Activated CD4-positive, CD25-positive, alpha-beta regulatory T cell treated with anti-CD3 and anti-CD28 coated beads, Interleukin-2, amount 50 U/mL, for 72 hours (primary cell): Measurements from ENCODE around the gene CAPN2.

Source experiments
- DNase-seq: peaks from one replicate; pipeline ENCODE4 v3.0.0; 2021

Gene CAPN2

DNA sequence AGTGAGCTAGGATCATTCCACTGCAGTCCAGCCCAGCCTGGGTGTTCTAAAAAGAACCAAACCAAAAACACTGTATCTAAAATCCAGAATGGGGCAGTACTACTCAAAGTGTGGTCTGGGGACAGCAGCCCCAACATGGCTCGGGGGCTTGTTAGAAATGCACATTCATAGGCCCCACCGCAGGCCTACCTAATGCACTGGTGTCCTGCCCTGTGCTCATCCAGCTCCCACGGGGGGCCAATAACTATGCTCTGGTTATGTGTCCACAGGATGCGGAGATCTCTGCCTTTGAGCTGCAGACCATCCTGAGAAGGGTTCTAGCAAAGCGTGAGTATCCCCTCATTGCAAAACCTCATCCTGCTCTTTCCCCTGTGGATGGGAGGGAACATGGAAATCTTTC is 51.5 kb downstream of the CAPN2 start:
- DNase-seq: no peak

DNA sequence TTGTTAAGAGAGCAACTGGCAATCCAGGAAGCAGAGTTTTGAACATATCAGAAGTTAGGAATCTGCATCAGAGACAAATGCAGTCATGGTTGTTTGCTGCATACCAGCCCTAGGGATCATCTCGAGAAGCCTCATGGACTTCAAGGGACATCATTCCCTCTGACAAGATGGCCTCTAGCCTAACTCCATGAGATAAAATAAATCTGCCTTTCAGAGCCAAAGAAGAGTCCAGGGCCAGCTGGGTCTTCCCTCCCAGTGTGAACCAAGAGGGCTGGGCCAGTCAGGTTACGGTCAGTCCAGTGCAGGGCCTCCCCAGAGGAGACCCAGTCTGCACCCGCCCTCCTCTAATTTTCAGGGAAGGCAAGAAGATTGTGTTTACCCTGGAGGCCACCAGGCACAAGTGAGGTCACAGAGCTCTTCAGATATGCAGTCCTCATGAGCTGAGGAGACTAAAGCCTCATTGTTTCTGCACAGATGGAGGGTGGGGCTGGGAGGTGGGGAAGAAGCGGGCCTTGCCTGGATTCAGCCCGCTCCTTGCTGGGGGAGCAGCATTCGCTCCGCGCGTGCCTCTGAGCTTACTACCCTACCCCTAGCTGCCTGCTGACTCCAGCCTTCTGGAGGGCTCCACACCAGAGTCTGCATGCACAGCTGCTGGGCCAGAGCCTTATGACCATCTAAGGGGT is 52.8 kb downstream of the CAPN2 start:
- no peak for DNase-seq

DNA sequence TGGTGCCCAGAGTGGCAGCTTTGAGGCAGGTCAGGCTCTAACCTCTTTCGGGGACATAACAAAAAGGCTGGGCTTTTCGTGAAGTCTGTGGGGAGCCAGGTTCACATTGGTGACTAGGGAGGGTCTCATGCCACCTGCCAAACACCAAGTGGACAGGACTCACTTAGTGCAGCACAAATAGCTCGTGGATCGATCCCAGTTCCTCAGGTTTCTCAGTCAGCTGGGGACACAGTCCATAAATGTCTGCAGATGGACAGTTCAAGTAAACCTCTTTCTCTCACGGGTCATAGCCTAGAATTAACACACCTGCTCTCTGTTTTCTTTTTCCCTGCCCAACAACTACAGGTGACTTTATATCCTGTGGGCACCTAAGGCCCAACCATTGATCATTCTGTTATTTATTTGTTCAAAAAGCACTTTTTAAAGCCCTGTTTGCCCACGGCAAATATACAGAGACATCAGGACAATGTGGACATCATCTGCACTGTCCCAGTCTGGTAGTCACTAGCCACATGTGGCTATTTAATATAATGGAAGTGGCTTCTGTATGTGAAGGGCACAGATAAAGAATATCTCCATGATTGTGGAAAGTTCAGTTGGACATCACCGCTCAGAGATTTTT is 53.5 kb downstream of the CAPN2 start:
- DNase-seq: no peak

DNA sequence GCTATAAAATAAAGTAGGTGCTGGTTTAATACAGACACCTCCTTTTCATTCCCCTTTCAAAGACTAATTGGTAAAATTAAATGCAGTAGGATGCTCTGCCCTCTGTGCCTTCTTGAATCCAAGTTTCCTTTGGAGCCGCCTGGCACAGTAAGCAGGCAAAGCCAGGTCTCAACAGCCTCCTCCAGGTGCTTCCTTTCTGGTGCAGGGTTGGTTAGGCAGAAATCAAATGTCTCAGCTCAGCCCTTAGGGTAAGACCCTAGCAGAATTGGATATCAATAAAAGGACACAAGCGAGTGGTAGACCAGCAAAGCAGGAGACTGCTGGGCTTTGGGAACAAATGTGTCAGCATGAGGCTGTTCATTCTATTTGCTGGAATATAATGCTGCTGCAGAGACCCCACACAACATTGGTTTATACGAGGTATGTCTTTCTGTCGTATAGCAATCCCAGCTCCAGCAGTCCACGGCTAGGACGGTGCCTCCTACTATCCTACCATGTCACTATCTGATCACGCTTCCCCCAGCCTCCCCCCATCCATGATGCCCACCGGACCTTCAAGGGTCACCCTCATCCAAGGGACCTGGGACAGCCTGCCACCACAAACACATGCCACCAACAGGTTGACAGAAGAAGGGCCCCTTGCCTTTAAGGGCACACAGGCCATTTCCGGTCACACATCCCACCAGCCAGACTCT is 58.4 kb downstream of the CAPN2 start:
- DNase-seq: no peak

DNA sequence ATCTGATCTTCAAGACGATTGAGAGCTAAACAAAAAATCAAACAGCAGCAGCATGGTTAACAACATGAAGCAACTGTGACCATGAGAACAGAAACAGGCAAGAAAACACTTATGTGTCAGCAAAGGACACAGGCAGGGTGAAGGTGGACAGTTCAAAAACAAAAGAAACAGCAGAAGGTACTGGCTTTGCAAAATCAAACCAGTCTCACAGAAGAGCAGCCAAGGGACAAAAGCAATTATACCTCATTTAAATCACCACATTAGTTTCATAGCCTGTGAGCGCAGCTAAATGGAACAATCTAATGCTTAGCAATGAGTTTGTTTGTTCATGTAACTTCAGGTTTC is 59.1 kb downstream of the CAPN2 start:
- no peak for DNase-seq

DNA sequence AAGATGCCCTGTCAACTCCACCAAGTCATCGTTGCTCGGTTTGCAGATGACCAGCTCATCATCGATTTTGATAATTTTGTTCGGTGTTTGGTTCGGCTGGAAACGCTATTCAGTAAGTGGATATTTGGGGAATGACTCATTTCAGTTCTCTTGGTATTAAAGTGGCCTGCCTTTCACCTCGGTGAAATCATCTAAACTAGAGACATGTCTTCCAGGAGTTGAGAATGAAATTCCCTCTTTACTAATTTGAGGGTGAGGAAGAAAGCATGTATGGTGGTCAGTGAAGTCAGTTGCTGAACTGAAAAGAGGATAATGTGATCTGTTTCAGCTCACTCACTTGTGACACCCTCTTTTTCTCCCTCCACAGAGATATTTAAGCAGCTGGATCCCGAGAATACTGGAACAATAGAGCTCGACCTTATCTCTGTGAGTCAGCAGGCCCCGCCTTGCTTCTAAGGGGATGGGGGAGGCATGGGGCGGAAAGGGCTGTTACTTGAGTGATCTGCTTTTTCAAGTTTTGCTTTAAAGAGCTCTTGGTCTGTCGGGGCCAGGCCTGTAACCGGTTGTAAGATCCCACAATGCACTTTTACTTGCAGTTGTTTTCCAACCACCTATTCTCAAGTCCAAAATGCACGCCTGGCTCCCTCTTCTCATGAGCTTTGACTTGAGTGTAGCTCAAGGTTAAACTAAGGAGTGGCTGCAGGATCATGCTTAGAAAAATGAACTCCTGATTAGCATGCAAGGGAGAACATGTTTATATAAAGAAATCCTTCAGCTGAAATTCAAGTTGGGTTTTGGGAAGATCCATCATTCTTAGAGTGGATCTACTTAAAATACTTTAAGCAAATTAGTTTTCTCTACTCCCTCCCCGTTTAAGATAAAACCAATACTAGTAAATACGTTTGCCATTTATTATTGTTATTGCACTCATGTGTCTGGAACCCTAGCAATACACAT is 59.8 kb downstream of the CAPN2 start:
- DNase-seq: no peak

DNA sequence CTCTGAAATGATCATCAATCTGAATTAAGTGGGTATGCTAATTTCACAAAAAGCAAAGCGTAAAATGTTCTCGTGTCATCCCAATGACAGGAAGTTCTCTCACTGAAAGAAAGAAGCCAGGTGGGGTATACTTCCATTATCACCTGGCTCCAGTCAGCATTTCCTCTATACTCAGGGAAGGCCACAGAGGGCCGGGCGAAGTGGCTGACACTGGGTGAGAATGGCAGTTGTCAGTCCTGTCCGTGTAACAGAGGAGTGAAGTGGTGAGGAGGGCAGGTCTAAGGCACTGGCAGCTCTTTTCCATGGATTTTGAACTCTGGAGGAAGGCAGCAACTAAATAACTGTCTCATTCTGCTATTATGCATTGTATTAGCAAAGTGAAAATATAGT is 60.4 kb downstream of the CAPN2 start:
- DNase-seq: no peak

DNA sequence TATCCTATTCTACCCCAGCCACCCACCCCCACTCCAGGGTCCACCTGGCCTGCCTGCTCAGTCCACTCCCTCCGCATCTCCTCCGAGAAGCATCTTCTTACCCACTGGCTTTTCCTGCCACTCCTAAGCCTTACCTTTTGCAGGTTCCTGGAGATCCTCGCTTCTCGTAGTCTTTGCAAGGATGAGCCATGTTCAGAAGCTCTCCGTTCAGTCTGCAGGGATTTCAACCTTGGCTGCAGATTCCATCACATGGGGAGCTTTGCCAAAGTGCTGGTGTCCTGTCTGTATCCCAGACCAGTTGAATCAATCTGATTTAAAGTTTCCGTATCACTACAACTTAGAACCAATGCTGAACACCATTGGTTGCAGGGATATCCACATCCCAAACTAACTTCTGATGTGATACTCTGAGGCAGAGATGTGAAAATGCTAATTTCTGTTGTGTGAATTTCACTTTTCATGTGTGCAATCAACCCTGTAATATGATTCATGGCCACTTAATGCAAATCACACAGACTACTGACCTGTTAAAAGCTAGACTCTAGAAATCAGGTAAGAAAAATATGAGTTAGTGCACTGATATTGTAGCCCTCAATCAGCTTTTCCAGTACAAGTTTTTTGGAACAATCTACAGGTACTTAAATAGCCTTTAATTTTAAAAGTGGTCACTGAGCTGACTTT is 61.9 kb downstream of the CAPN2 start:
- no peak for DNase-seq

DNA sequence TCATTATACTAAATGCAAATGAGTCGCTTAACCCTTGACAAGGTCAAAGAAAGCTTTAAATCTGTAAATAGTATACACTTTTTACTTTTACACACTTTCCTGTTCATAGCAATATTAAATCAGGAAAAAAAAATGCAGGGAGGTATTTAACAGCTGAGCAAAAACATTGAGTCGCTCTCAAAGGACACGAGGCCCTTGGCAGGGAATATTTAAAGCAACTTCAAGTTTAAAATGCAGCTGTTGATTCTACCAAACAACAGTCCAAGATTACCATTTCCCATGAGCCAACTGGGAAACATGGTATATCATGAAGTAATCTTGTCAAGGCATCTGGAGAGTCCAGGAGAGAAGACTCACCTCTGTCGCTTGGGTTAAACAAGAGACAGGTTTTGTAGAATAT is 62.7 kb downstream of the CAPN2 start:
- no peak for DNase-seq

DNA sequence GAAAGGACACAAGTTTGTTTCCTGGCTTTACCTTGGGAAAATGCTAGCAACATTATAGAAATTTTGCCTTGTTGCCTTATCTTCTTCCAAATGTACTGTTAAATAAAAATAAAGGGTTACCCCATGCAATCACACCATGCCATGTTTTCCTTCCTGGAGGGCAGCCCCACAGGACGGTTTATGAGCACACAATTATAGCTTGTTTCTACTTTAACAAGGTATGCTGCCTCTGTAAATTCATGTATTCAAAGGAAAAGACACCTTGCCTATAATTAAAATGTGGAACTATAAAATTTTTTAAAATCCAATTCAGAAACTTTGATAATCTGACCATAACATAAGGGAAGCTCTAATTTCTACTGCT is 63.4 kb downstream of the CAPN2 start:
- no peak for DNase-seq

DNA sequence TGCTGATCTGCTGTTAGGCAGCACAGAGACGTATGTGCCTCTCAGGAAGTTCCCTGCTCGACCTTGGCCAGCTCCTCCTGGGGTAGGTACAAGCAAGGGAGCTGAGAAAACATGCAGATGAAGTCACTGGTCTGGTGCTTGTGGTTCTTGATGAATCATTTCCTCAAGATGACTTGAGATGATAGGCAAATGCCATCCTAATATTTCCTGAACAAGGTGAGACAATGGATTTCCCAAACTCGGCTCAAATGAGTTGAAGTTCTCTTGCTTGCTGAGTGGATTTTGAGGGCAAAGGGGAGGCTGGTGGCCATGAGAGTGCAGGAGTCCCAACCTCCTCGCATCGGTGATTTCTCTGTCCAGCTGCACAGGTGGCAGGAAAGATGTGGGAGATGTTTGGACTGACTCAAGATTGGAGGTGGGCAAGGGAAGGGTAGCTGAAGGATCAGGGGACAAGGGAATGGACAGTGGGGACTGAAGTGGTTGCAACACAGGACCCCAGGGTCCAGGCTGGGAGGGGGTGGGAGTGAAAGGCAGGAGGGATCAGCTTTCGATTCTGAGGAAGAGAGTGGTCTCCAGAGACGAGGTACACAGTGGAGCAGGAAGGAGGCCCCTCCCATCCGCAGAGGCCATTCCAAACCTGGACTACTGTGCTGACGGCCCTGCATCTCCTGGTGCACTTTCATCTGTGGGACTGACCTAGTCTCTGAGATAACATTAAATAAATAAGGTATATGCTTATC is 63.9 kb downstream of the CAPN2 start:
- DNase-seq: no peak

DNA sequence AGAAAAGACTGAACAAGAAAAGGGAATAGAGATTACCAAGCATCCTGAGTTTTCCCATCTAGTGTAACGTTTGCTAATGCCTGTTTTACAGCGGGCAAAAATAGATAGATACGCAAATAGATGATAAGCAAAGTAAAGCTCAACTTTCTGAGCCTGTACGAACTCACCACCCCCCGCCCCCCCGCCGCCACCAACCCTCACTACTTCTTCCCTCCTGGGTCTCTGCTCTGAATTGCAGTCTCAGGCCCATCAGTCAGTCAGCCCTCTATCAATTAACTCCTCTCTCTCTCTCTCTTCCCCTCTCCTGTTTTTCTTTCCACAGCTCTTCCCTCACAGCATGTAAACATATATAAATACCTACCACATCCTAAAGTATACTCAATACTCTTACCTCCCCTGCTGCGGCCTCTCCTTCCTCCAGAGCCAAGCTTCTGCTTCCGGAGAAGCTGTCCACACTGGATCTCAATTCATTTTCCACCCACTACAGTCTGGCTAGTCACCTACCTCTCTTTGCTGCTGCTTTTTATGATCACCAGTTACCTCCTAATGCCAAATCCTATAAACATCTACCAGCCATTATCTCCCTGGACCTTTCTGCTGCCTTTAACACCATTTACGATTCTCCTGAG is 64.6 kb downstream of the CAPN2 start:
- no peak for DNase-seq

DNA sequence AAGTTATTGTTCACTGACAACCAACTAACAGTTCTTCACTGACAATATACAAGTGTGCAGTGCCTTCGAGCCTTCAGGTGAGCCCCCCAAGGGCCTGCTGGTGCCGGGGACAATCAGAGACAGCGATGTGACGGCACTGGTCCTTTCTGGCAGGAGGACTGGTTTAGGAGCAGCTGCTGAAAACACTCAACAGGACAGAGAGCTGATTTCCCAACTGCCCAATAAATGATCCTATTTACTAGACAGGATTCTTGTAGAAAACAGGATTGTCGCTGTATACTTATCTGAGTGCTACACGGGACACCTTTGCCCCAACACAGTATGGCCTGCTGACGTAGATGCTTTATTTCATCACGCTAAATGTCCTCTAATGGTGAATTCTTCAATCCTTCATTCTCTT is 68.0 kb downstream of the CAPN2 start:
- no peak for DNase-seq

DNA sequence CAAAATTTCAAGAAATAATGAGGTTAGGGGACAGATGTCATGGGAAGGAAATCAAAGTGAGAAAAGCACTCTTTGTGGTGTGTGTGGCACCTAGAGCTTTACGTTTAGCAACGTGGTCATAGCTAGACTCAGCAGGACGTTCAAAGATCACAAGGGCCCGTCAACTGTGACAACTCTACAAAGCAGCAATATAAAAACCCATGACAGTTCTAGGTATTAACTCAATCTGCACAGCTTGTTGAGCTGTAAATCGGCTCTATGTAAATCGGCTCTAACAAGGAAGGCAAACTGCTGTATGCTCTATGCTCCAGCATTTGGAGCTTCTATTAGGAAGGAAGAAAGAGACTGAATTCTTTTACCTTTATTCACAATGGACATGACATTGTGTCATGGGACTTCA is 68.6 kb downstream of the CAPN2 start:
- DNase-seq: no peak

DNA sequence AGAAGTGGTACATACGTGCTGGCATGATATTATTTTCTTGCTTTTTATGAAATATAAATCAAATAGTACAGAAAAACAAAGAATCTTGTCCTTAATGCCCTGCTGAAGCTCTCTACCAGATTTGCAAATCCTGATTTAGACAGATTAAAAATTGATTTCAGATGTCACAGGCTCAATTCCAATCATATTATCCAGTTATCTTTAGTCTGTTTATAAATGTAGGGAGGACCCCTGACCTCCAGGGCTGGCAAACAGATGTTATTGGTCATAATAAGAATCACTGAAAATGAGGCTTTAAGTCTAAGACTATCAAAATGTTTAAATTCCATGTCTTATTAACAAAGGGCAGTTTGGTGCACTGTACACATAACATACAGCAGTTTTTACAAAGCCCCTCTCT is 71.3 kb downstream of the CAPN2 start:
- no peak for DNase-seq

DNA sequence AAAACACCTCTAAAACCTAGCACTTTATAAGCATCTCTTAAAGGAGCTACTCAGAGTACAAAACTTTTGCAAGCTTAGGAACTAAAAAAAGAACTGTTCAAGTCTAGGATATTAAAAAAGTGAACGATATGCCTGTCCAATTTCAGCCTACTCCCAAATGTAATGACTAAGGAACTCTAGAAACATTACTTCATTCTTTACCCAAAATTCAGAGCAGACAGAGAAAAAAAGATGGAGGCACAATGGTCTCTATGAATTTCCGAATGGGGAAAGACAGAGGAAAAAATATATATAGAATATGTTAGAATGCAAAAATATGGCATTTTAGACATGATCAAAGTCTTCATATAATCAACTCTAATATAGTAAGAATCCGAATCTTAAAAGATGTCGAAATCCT is 72.2 kb downstream of the CAPN2 start:
- no peak for DNase-seq

DNA sequence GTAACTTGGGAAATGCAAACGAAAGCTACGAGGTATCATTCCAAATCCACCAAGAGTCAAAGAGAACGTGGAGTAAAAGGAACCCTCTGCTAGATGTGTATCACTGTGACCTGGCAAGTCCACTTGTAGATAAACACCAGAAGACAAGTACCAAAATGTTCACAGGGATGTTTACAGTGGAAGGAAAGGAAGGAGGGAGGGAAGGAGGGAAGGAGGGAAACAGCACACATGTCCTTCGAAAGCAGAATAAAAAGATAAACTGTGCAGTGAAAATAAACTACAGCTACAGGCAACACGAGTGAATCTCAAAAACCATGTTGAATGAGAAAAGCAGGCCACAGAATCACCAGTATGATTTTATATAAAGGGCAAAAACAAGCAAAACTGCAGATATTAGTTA is 73.5 kb downstream of the CAPN2 start:
- DNase-seq: no peak

DNA sequence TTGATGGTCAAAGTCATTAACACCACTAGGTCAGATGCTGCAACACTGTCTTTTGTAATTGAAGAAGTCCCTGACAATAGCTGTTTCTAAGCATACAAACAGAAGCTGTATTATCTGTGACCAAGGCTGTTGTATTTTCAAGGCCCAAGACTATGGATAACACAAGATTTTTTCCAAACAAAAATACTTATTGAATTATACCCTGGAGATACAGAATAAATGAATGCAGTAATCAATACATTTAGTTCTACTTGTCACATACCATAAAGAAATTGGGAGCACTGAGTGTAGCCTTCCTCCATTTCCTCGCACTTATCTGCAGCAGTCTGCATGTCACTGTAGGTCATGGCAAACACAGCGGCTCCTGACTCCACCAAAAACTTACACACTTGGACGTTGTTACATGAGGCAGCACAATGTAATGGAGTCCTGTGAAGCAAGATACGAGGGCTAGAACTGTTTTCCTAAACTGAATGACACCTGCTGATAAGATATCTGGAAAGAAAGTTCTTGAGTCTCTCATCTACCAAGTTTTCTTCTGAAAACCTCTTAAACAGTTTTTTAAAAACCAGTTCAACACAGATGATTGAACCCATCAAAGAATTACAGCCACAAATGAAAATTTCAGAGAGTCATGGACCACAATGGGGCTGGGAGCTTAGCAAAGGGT is 76.5 kb downstream of the CAPN2 start:
- DNase-seq: no peak

DNA sequence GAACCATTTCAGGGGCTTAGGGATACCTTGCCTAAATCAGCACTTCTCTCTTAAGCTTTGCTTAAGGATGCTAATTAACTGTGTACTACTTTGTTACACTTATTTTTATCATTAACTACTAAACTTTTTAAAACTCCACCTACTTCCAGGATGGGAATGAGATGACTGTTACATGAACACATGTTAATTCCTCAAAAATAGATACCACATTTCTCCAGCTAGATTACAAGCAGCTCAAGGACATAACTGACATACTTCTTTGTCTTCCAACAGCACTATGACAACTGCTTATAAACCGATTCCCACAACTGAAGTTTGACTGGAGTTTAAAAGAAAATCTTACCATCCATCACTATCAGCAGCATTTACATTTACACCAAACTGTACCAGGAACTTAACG is 79.7 kb downstream of the CAPN2 start:
- DNase-seq: no peak

DNA sequence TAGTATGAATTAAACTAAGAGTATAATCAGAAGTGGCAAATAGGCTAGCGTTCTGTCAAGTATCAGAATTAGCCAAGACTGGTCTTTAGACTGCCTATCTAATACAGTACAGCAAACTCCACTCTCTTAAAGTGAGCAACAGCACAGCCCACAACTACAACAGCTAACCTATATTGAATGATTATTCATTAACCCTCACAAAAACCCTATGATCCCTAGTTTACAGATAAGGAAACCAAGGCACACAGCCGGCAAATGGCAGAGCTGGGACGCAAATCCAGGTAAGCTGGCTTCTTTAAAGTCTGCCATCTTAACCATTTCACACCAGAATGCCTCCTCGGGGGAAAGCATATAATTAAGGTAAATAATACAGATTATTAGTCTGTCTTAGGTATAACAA is 81.4 kb downstream of the CAPN2 start:
- no peak for DNase-seq
